HG02884 (cell line): Measurements from ENCODE around the gene STON1.
"Not testable (repeated sequence)": the region's sequence is repeated elsewhere in the genome, so short reads cannot be mapped to it uniquely, and the experiment has no call there.

Experiments
- ATAC-seq: cut with Tn5 transposase; IDR thresholded peaks from one replicate; pipeline ENCODE4 v1.9.1; 2021; ENCODE audit warnings: mild to moderate bottlenecking, moderate library complexity; ENCODE audit not compliant: unreplicated experiment

STON1 gene

GRCh38 chr2:48568547-48568946 lies 38.6 kb downstream of the STON1 start:
- ATAC-seq, result no peak

DNA sequence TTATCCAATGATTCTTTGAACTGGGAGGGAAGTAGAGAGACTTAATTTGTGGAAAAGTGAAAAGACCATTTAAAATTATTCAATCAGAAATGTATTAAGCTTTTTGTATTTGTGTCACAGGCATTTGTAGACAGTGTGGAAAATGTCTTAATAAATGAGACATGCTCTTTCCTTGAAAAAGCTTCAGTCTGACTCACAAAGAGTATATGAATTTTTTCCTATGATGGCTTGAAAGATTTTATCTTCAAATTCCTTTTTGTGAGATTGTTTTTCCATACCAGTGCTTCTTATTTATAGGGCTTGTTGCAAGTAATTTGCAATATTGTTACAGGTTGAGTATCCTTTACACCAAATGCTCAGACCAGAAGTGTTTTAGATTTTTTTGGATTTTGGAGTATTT lies 39.5 kb downstream of the STON1 start:
- no peak for ATAC-seq

DNA sequence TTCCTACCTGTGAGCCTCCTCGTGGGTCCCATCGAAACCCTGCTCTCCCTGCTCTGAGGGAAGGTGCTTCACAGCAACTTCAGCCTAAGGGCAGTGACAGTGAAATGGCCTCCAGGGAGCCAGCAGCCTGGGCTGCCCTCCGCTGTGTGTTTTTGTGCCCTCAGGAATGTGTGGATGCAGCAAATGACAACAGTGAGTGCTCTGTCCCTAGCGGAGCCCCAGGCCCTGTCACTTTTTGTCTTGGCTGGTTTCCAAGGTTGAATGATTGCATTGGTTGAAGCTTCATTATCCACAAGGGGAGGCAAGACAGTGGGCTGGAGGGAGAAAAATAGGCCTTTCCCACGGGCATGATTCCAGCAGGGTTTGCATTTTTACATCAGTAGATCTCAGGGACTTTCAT lies 42.9 kb downstream of the STON1 start:
- no peak for ATAC-seq

GRCh38 chr2:48574353-48575287 lies 44.7 kb downstream of the STON1 start:
- ATAC-seq, result no peak

- no peak for ATAC-seq
Measured at GRCh38 chr2:48578313-48578712, 48.4 kb downstream of the STON1 start.

GRCh38 chr2:48583961-48584360 lies 54.0 kb downstream of the STON1 start:
- ATAC-seq, result no peak

GRCh38 chr2:48584551-48584950 lies 54.6 kb downstream of the STON1 start:
- ATAC-seq, result no peak

DNA sequence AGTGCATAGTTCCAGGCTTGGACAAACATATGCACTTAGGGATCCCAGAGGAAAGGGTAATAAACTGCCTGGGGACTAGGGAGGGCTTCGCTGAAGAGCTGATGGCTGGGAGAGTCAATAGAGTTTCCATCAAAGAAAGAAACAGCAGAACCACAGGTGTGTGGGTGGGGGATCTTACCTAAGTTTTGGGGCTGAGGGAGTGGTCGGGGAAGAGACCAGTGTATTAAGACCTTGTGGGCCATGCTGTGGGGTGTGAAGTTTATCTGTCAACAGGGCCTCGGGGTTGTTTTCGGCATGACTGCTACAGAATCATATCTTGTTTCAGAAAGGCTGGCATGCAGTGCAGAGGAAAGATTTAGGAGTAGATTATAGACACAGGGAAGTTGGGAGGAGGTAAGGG lies 56.5 kb downstream of the STON1 start:
- no peak for ATAC-seq

DNA sequence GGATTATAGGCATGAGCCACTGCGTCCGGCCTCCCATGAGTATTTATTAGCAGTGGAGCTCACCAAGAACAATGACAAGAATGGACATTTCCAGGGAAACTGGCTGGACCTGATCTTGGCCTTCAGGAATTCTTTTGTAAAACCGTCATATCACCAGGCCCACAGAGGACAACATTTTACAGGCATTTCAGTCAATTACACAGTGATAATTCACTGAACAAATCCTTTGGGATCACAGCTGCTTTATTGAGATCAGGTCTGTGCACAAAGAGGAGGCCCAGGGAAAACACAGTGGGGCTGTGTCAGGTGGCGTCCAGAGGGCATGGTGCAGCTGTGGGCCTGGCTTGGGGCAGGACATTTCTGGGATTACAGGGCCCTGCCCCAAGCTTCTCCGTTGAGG lies 57.6 kb downstream of the STON1 start:
- no peak for ATAC-seq

DNA sequence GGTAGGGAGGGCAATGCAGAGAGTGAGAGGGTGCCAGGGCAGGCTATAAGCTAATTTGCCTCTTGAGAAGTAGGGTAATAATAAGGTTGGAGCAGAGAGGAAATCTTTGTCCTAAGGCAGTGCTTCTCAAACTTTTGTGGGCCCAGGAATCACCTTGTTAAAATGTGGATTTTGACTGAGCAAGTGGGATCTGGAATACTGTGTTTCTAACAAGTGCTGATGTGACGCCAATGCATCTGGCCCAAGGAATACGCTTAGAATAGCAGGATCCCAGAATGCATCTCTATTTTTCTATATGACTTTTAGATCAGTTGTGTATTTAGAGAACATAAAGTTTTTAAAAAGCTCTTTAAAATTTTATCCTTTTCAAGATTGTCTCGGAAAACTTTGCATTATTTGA lies 58.0 kb downstream of the STON1 start:
- ATAC-seq, result no peak

- no peak for ATAC-seq
Measured at GRCh38 chr2:48588745-48589144, 58.8 kb downstream of the STON1 start.

- no peak for ATAC-seq
Measured at GRCh38 chr2:48589170-48589767, 59.3 kb downstream of the STON1 start.

- no peak for ATAC-seq
Measured at GRCh38 chr2:48590017-48590416, 60.1 kb downstream of the STON1 start.

DNA sequence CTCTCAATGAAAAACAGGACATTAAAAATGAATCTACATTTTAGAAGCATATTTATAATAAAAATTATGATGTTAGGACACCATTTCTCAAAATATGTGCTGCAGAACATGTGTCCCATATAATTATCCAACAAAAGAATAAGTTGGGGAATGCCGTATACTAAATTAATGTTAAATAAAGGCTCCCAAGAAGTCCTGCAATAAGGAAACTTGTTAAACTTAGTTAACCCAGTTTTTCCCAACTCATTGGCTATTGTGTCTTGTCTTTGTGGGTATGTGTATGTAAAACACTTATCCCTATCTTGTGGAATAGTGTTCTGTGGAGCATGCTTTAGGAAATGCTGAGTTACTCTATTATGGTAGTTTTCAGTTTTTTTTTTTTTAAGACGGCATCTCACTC lies 62.1 kb downstream of the STON1 start:
- ATAC-seq, result no peak

DNA sequence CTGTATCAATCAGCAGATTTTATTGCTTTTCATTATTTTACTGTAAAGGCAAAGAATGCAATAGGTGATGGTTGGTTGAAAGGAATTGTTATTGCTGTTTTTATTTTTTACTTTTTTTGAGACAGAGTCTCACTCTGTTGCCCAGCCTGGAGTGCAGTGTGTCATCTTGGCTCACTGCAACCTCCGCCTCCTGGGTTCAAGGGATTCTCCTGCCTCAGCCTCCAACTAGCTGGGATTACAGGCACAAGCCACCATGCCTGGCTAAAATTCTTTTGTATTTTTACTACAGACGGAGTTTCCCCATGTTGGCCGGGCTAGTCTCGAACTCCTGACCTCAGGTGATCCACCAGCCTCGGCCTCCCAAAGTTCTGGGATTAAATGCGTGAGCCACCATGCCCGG lies 66.8 kb downstream of the STON1 start:
- ATAC-seq, result not testable (repeated sequence)

- ATAC-seq, result no peak
Measured at GRCh38 chr2:48597492-48597891, 67.5 kb downstream of the STON1 start.

GRCh38 chr2:48600204-48600813 lies 70.4 kb downstream of the STON1 start:
- no peak for ATAC-seq

- ATAC-seq, result no peak
Measured at GRCh38 chr2:48600917-48601316, 71.0 kb downstream of the STON1 start.

GRCh38 chr2:48601349-48601748 lies 71.4 kb downstream of the STON1 start:
- ATAC-seq, result peak; percentile 61

DNA sequence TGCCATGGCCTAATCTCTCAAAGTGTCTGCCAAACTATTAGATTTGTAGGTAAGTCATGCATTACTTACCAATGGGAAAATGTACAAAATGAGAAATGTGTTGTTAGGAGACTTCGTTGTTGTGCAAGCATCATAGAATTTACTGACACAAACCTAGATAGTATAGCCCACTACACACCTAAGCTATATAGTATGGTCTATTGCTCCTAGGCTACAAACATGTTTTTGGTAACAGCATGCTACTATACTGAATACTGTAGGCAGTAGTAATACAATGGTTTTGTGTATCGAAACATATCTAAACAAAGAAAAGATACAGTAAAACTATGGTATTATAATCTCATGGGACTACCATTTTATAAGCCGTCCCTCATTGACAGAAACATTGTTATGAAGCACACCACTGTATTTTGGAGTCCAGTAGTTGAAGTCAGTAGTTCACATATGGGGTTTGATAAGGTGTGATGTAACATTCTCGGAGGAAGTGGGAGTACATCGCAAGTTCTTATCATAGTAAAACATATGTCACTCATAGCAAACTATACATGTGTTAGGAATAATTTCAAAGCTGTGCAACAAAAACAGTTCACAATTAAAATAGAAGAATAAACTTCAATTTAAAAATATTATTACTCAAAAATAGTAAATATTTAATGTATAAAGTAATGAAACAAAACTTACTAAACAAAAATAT lies 75.7 kb downstream of the STON1 start:
- ATAC-seq, result no peak

GRCh38 chr2:48607307-48608014 lies 77.5 kb downstream of the STON1 start:
- no peak for ATAC-seq
